SIG-M5 treated with dmso at 0.1 percent for 504 hours (cell line): Measurements from ENCODE around the gene EVPLL.
"Not testable (repeated sequence)": the region's sequence is repeated elsewhere in the genome, so short reads cannot be mapped to it uniquely, and the experiment has no call there.

ENCODE experiments used
- DNase-seq: peaks from one replicate; lab custom pipeline; 2025; ENCODE audit not compliant: unreplicated experiment; lab: John Stamatoyannopoulos, UW

The EVPLL gene

GRCh38 chr17:18422464-18422863, 44.9 kb downstream of the EVPLL start:
- not testable (repeated sequence) for DNase-seq

GRCh38 chr17:18423015-18423414, 45.4 kb downstream of the EVPLL start:
- DNase-seq: not testable (repeated sequence)

- not testable (repeated sequence) for DNase-seq
Observed at GRCh38 chr17:18425593-18425992, 48.0 kb downstream of the EVPLL start.

GRCh38 chr17:18426639-18427038, 49.1 kb downstream of the EVPLL start:
- DNase-seq: not testable (repeated sequence)

GRCh38 chr17:18432206-18432605, 54.6 kb downstream of the EVPLL start:
- not testable (repeated sequence) for DNase-seq
